Measurements from ENCODE around the gene OR5K1.

OR5K1 gene

DNA sequence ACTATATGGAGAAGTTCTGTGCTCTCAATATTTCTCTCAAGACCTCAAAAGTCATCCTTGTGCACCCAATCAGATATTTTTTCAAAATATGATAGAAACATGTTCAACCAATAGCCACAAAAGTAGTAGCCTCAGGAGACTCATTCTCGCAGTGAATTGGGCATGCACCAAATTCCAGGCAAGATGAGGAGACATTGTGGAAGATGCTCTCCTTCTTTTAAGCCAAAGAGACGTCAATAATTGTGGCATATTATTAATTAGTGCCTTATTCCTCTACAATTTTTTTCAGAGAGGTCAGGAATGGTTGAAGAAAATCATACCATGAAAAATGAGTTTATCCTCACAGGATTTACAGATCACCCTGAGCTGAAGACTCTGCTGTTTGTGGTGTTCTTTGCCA, 34.4 kb downstream of the OR5K1 start, which contains the start of gene OR5K2:
OR5K2 (plus strand) TSS at position 301 of the 400 bp plus-strand sequence; CDS start at position 301, 0 bp downstream.
- H3K4me3 ChIP-seq (ENCODE audit: low read depth, low read length): no peak within 1 kb of the TSS
- TF ChIP-seq, protein P1, sequence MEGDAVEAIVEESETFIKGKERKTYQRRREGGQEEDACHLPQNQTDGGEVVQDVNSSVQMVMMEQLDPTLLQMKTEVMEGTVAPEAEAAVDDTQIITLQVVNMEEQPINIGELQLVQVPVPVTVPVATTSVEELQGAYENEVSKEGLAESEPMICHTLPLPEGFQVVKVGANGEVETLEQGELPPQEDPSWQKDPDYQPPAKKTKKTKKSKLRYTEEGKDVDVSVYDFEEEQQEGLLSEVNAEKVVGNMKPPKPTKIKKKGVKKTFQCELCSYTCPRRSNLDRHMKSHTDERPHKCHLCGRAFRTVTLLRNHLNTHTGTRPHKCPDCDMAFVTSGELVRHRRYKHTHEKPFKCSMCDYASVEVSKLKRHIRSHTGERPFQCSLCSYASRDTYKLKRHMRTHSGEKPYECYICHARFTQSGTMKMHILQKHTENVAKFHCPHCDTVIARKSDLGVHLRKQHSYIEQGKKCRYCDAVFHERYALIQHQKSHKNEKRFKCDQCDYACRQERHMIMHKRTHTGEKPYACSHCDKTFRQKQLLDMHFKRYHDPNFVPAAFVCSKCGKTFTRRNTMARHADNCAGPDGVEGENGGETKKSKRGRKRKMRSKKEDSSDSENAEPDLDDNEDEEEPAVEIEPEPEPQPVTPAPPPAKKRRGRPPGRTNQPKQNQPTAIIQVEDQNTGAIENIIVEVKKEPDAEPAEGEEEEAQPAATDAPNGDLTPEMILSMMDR (IDR thresholded peaks at IDR 0.05; ENCODE audit: low read depth, low read length): no peak

DNA sequence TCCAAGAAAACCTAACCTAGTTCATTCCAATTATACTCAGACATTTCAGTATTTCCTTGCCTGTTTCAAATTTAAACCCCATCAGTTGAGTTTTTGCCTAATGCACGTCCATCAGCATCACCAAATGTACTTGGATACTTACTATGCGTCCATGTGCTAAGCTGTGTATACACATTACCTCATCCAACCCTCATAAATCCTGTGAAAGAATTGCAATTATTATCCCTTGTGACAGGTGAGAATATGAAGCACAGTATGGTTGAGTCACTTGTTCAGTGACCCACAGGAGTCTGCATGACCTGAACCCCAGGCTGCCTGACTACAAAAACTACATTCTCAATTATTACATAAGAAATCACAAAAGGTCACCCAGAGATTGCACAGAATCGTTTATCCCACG, 37.0 kb downstream of the OR5K1 start:
- H3K4me3 ChIP-seq (ENCODE audit: low read depth, low read length): no peak overlapping the region
- TF ChIP-seq, protein P1 (IDR thresholded peaks at IDR 0.05; ENCODE audit: low read depth, low read length): no peak

DNA sequence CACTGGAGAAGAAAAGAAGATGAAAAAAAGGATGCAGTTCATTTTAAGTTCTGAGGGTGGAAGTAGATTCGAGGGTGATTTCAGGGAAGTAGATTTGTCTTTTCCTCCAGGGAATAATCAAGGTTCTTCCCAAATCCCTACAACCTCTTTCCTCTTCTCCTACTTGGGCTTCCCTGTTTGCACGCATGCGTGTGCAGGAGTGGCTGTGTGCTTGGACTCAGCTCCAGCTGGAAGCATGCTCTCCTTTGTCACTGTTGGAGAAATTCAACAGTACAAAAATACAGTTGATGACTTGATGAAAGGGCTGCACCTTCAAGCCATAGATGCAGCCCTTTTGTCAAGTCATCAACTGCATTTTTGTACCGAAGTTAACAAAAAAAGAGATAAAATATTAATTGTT, 38.3 kb downstream of the OR5K1 start:
- TF ChIP-seq, protein P1 (IDR thresholded peaks at IDR 0.05; ENCODE audit: low read depth, low read length): no peak
- no peak overlapping the region for H3K4me3 ChIP-seq (ENCODE audit: low read depth, low read length)

DNA sequence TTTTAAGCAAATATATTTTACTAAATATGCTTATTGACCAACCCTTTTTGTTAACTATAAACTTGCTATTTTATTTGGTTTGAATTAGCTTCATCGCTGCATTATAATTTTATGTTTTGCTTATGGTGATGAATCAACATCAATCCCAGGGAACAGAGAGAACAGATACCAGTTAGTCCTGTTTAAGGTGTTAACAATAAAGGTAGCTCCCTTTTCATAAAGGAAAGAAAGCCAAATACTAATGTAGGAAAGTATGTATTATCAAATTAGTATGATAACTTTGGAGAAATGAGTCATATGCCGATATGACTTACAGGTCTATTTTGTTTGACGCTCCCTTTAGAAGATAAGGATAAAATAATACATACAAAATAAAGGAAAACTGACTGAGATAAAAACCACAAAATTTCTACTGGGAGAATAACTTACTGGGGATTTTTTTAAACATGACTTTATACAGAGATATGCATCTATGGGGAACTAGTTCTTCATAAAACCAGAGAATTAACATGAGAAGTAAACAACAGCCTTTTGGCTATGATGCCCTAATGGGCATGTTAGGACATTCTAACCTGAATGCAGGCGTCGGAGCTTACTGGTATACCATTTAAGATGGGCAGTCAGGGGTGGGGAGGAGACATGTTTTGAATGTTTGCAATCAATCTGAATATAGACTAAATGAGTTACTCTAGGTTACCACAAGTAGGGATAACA, 39.0 kb downstream of the OR5K1 start:
- H3K4me3 ChIP-seq (ENCODE audit: low read depth, low read length): no peak overlapping the region
- TF ChIP-seq, protein P1 (IDR thresholded peaks at IDR 0.05; ENCODE audit: low read depth, low read length): no peak

DNA sequence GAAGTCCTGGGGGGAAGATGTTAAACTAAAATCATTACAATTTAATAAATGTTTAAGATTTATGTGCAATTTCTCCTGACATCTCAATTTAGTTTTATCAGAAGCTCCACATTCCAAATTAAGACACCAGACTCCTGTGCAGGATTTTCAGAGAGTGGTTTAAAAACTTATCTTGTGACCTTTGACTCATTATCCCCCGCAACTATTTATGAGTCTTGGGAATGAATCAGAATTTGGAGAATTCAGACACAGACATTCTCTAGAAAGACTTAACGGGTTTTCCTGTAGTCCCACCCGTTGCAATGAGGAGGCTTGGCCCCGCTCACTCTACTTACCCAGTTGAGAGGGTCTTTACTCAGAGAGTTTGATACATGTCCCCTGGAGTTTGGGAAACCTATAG, 41.5 kb downstream of the OR5K1 start:
- TF ChIP-seq, protein P1 (IDR thresholded peaks at IDR 0.05; ENCODE audit: low read depth, low read length): no peak
- no peak overlapping the region for H3K4me3 ChIP-seq (ENCODE audit: low read depth, low read length)

DNA sequence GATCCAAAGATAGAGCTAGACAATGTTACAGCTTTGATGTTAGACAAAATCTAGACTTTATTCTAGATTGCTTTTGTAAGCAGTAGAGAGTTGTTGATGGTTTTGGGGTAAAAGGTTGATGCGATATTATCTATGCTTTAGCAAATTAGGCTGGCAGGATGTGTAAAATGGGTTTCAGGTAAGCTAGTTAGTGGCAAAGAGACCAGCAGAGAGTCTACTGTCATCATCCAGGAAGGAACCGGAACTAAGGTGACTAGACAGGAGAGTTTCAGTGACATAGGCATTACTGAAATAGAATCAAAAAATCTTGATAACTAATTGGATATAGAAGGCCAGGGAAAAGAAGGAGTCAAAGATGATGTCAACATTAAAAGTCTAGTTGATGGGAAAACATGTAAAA, 45.6 kb downstream of the OR5K1 start:
- TF ChIP-seq, protein P1 (IDR thresholded peaks at IDR 0.05; ENCODE audit: low read depth, low read length): no peak
- no peak overlapping the region for H3K4me3 ChIP-seq (ENCODE audit: low read depth, low read length)

DNA sequence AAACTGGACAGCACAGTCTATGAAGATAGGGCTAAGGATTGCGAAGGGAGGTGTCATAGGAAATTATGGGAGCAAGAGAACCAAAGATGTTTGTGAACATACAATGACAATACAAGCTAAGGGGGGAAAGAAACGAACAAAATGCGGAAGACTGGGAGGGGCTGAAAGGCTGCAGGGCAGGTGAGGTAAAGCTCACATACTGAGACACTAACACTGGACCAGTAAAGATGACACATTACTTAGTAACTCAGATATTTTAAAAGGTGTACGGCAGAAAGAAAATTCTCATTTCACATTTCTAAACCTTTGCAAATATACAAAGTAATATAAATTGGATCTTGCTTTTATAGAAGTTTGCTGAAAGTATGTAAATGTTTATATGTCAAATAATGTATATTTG, 49.6 kb downstream of the OR5K1 start:
- no peak overlapping the region for H3K4me3 ChIP-seq (ENCODE audit: low read depth, low read length)
- TF ChIP-seq, protein P1 (IDR thresholded peaks at IDR 0.05; ENCODE audit: low read depth, low read length): no peak
